PC-9 (cell line): ENCODE measurements around the gene NT5DC4. TPM values are rescaled to one million over a fixed set of nuclear protein-coding genes. Genes with fewer than 3 reads are reported as not detected.

ENCODE experiments used
- BruUV-seq: library from RNA; stranded (reverse); fragments of 400-500 nt; replicated peaks from 2 replicates; lab custom pipeline; 2021; lab: Mats Ljungman, UMichigan
- CTCF ChIA-PET: fragments of 300-600 bp; sonication (Branson Sonifier 250); formaldehyde crosslinking; loops from one replicate; lab custom pipeline; 2022; ENCODE audit warnings: antibody characterized with exemption; lab: Charles Lee
- POLR2A ChIA-PET: fragments of 300-600 bp; sonication (Branson Sonifier 250); formaldehyde crosslinking; loops from one replicate; lab custom pipeline; 2022; ENCODE audit warnings: antibody characterized with exemption; ENCODE audit not compliant: unreplicated experiment; lab: Charles Lee
- DNase-seq, 2 experiments: peaks; one replicate each; pipeline versions ENCODE4 v3.0.0 to v3.0.0-alpha.2; 2015 to 2022; ENCODE audit warnings: mixed read lengths in 1 of 2
- H2AFZ ChIP-seq: fragments of 200-600 bp; sonication (generic); 2 replicates; pipeline ENCODE4 v1.8.1; 2017; ENCODE audit warnings: antibody characterized with exemption
- H3F3A ChIP-seq: fragments of 200-600 bp; sonication (generic); 2 replicates; pipeline ENCODE4 v1.8.1; 2017; ENCODE audit warnings: antibody characterized with exemption, mild to moderate bottlenecking, low read depth; ENCODE audit not compliant: insufficient read depth
- H3K27ac ChIP-seq: fragments of 200-600 bp; sonication (generic); 2 replicates; pipeline ENCODE4 v1.6.1; 2016; ENCODE audit warnings: mixed run types
- H3K27me3 ChIP-seq: fragments of 200-600 bp; sonication (generic); 2 replicates; pipeline ENCODE4 v1.6.1; 2016; ENCODE audit warnings: low read depth, mixed run types; ENCODE audit not compliant: insufficient read depth
- H3K36me3 ChIP-seq: fragments of 200-600 bp; sonication (generic); 2 replicates; pipeline ENCODE4 v1.6.1; 2016; ENCODE audit warnings: low read depth, mixed run types
- H3K4me1 ChIP-seq: fragments of 200-600 bp; sonication (generic); replicated peaks from 2 replicates; pipeline ENCODE4 v1.6.1; 2016; ENCODE audit warnings: mixed run types; ENCODE audit not compliant: insufficient read depth
- H3K4me2 ChIP-seq: fragments of 200-600 bp; sonication (generic); 2 replicates; pipeline ENCODE4 v1.6.1; 2017; ENCODE audit warnings: mixed run types
- H3K4me3 ChIP-seq: fragments of 200-600 bp; sonication (generic); 2 replicates; pipeline ENCODE4 v1.6.1; 2016; ENCODE audit warnings: mixed run types
- H3K79me2 ChIP-seq: fragments of 200-600 bp; sonication (generic); 2 replicates; pipeline ENCODE4 v1.6.1; 2017; ENCODE audit warnings: low read depth, mixed run types
- H3K9me2 ChIP-seq: fragments of 200-600 bp; sonication (generic); 2 replicates; pipeline ENCODE4 v1.8.1; 2017; ENCODE audit warnings: mild to moderate bottlenecking; ENCODE audit not compliant: insufficient read depth
- H3K9me3 ChIP-seq: fragments of 200-600 bp; sonication (generic); 2 replicates; pipeline ENCODE4 v1.8.1; 2016; ENCODE audit warnings: low read depth; ENCODE audit not compliant: insufficient read depth
- H4K20me1 ChIP-seq: fragments of 200-600 bp; sonication (generic); 2 replicates; pipeline ENCODE4 v1.8.1; 2017; ENCODE audit not compliant: insufficient read depth
- EZH2 ChIP-seq: fragments of 200-600 bp; sonication (generic); IDR thresholded peaks from 2 replicates; pipeline ENCODE4 v1.8.0; 2017; ENCODE audit warnings: antibody characterized with exemption, low read depth
- intact Hi-C: fragments of 100-400 bp; cut with micrococcal nuclease; formaldehyde crosslinking; loops from one replicate; pipeline ENCODE4 v1.10.0; 2022; ENCODE audit not compliant: unreplicated experiment
- total RNA-seq: library from RNA; stranded (reverse); gene quantifications from 2 replicates; pipeline ENCODE4 v1.2.3, GENCODE V29; 2021
- TF ChIP-seq, protein P1 (sequence below): fragments of 200-600 bp; sonication (generic); conservative IDR thresholded peaks from 2 replicates; pipeline ENCODE4 v1.6.1; 2017; ENCODE audit warnings: mixed run types, antibody characterized with exemption, mild to moderate bottlenecking, moderate library complexity

The NT5DC4 gene
- total RNA-seq, 1 experiment from 2014 or later: 6.1 TPM

DNA sequence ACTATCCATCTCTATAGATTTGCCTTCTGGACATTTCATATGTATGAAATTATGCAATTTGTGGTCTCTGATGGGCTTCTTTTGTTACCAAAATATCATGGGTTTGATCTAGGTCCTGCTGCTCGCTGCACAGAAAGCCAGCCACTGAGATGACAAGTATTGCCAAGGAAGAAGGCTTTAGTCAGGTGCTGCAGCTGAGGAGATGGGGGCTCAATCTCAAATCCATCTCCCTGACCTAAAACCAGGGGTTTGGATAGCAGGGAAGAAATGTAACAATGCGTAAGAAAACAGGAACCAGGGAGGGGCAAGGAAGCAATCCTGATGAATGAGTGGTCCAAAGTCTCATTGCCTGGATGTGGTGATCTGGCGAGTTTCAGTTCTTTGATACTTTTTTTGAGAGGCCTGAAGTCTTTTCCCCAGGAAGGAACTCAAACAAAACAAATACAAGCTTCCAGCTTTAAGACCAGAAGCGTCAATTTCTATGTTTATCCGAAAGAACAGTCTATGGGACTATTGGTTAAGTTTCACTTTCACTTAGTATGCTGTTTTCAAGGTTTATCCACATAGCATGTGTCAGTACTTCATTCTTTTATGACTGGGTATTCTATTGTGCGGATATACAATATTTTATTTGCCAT, 47.0 kb downstream of the NT5DC4 start:
- intact Hi-C loops: no loop called here
- H3K9me3 ChIP-seq: no peaks in the 10 kb centered on the region
- no peak for DNase-seq
- H3K79me2 ChIP-seq: peaks cover 15% of the 10 kb centered on the region
- no peaks in the 10 kb centered on the region for H3K36me3 ChIP-seq
- no peaks in the 10 kb centered on the region for H4K20me1 ChIP-seq
- BruUV-seq: no TSS peak
- CTCF ChIA-PET: no interaction called here
- H3F3A ChIP-seq: peaks cover 14% of the 10 kb centered on the region; the same call in 1 of the 2 replicates
- H3K4me1 ChIP-seq: peaks cover 25% of the 10 kb centered on the region
- no peak overlapping the region for H2AFZ ChIP-seq
- no peaks in the 10 kb centered on the region for H3K27me3 ChIP-seq
- POLR2A ChIA-PET: no interaction called here
- TF ChIP-seq, protein P1, sequence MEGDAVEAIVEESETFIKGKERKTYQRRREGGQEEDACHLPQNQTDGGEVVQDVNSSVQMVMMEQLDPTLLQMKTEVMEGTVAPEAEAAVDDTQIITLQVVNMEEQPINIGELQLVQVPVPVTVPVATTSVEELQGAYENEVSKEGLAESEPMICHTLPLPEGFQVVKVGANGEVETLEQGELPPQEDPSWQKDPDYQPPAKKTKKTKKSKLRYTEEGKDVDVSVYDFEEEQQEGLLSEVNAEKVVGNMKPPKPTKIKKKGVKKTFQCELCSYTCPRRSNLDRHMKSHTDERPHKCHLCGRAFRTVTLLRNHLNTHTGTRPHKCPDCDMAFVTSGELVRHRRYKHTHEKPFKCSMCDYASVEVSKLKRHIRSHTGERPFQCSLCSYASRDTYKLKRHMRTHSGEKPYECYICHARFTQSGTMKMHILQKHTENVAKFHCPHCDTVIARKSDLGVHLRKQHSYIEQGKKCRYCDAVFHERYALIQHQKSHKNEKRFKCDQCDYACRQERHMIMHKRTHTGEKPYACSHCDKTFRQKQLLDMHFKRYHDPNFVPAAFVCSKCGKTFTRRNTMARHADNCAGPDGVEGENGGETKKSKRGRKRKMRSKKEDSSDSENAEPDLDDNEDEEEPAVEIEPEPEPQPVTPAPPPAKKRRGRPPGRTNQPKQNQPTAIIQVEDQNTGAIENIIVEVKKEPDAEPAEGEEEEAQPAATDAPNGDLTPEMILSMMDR: no peak
- no peak for TF ChIP-seq EZH2
- H3K27ac ChIP-seq: peak overlapping the region; percentile 9; the same call in 1 of the 2 replicates
- no peak overlapping the region for H3K4me2 ChIP-seq
- H3K4me3 ChIP-seq: no peak overlapping the region
- no peaks in the 10 kb centered on the region for H3K9me2 ChIP-seq

DNA sequence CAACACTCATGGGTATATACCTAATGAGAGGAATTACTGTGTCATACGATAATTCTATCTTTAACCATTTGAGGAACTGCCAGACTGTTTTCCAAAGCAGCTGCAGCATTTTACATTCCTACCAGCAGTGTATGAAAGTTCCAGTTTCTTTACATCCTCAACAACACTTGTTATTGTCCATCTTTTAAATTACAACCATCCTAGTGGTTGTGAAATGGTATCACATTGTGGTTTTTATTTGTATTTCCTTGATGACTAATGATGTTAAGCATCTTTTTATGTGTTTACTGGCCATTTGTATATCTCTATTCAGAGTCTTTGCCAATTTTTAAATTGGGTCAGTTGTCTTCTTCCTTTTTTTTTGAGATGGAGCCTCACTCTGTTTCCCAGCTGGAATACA, 47.6 kb downstream of the NT5DC4 start:
- no peaks in the 10 kb centered on the region for H3K9me2 ChIP-seq
- intact Hi-C loops: no loop called here
- no peaks in the 10 kb centered on the region for H3K36me3 ChIP-seq
- POLR2A ChIA-PET: no interaction called here
- peak overlapping the region; percentile 9; the same call in 1 of the 2 replicates for H3K27ac ChIP-seq
- no TSS peak for BruUV-seq
- no peak overlapping the region for H3K4me3 ChIP-seq
- DNase-seq: peak in 1 of 2 experiments; percentile 78
- no peak overlapping the region for H3K4me2 ChIP-seq
- no peaks in the 10 kb centered on the region for H3K9me3 ChIP-seq
- H2AFZ ChIP-seq: no peak overlapping the region
- CTCF ChIA-PET: no interaction called here
- peaks cover 14% of the 10 kb centered on the region; the same call in 1 of the 2 replicates for H3F3A ChIP-seq
- peaks cover 9% of the 10 kb centered on the region for H3K79me2 ChIP-seq
- TF ChIP-seq EZH2: no peak
- TF ChIP-seq, protein P1: peak; percentile 44; the same call in 1 of the 2 replicates
- H3K27me3 ChIP-seq: no peaks in the 10 kb centered on the region
- no peaks in the 10 kb centered on the region for H4K20me1 ChIP-seq
- H3K4me1 ChIP-seq: peaks cover 19% of the 10 kb centered on the region

DNA sequence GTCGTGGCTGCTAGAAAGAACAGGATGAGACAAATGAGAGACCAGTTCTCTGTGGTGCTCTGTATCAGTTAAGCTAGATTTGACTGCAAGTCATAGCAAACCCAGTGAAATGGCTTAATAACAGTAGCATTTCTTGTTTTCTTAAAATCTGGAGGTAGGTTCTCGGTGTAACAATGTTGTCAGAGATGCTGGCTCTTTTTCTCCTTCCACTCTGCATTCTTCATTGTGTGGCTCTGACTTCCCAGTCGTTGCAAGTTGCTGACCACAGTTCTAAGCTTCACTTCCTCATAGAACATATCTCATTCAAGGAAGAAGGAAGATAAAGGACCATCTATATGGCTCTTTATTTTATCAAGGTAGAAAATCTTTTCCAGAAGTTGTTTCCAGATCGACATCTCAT, 51.5 kb downstream of the NT5DC4 start:
- Histone ChIP-seq H3F3A (peaks cover 19% of the 10 kb centered on the region; the same call in 1 of the 2 replicates), H3K27me3 (no peaks in the 10 kb centered on the region), H3K4me2 (no peak overlapping the region), H3K4me3 (no peak overlapping the region), H3K79me2 (no peaks in the 10 kb centered on the region), H4K20me1 (no peaks in the 10 kb centered on the region), H3K27ac (no peak overlapping the region), H2AFZ (no peak overlapping the region), H3K9me3 (no peaks in the 10 kb centered on the region; the same call in 1 of the 2 replicates), H3K9me2 (no peaks in the 10 kb centered on the region), H3K36me3 (no peaks in the 10 kb centered on the region), H3K4me1 (peaks cover 5% of the 10 kb centered on the region)
- ChIA-PET POLR2A (interaction anchor here (0.6 kb wide), 1 partner anchor 372 kb away, joined by 4 read pairs; no protein-coding TSS in a partner anchor), CTCF (no interaction called here)
- no peak for TF ChIP-seq EZH2
- TF ChIP-seq, protein P1: no peak
- intact Hi-C loops: no loop called here
- no TSS peak for BruUV-seq
- DNase-seq: no peak
